GM23338 (cell line): ENCODE results near the gene PDE4C. TPM values are rescaled to one million over a fixed set of nuclear protein-coding genes. Genes with fewer than 3 reads are reported as not detected.

Source experiments
- ATAC-seq: fragments of 200-7000 bp; cut with Tn5 transposase; 3 replicates; pipeline ENCODE4 v1.9.1; 2020
- DNase-seq: peaks from one replicate; pipeline ENCODE4 v3.0.0-alpha.2; 2015; ENCODE audit warnings: low spot score
- H2AFZ ChIP-seq: fragments of 200-600 bp; sonication (generic); 2 replicates; pipeline ENCODE4 v1.8.0; 2016; ENCODE audit warnings: antibody characterized with exemption, mild to moderate bottlenecking, moderate library complexity
- H3F3A ChIP-seq: fragments of 200-600 bp; sonication (generic); replicated peaks from 2 replicates; pipeline ENCODE4 v1.8.0; 2017; ENCODE audit warnings: antibody characterized with exemption, mixed run types, low read depth
- H3K27ac ChIP-seq: fragments of 200-600 bp; sonication (generic); 2 replicates; pipeline ENCODE4 v1.6.1; 2016; ENCODE audit warnings: low read depth
- H3K27me3 ChIP-seq: fragments of 200-600 bp; sonication (generic); 2 replicates; pipeline ENCODE4 v1.8.0; 2016; ENCODE audit warnings: mild to moderate bottlenecking, mixed run types, moderate library complexity; ENCODE audit not compliant: insufficient read depth
- H3K36me3 ChIP-seq: fragments of 200-600 bp; sonication (generic); 2 replicates; pipeline ENCODE4 v1.8.0; 2016; ENCODE audit warnings: mild to moderate bottlenecking; ENCODE audit not compliant: insufficient read depth
- H3K4me1 ChIP-seq: fragments of 200-600 bp; sonication (generic); 2 replicates; pipeline ENCODE4 v1.8.0; 2016; ENCODE audit warnings: mild to moderate bottlenecking, moderate library complexity; ENCODE audit not compliant: insufficient read depth
- H3K4me2 ChIP-seq: fragments of 200-600 bp; sonication (generic); 2 replicates; pipeline ENCODE4 v1.7.1; 2017; ENCODE audit warnings: mixed run types
- H3K4me3 ChIP-seq: fragments of 200-600 bp; sonication (generic); 2 replicates; pipeline ENCODE4 v1.6.1; 2016; ENCODE audit warnings: mixed run types
- H3K79me2 ChIP-seq: fragments of 200-600 bp; sonication (generic); replicated peaks from 2 replicates; pipeline ENCODE4 v1.8.0; 2017; ENCODE audit warnings: mild to moderate bottlenecking; ENCODE audit not compliant: insufficient read depth
- H3K9me2 ChIP-seq: fragments of 200-600 bp; sonication (generic); 2 replicates; pipeline ENCODE4 v1.8.0; 2017; ENCODE audit not compliant: insufficient read depth
- H4K20me1 ChIP-seq: fragments of 200-600 bp; sonication (generic); replicated peaks from 2 replicates; pipeline ENCODE4 v1.8.0; 2017; ENCODE audit warnings: mild to moderate bottlenecking; ENCODE audit not compliant: insufficient read depth
- H3K27ac Mint-ChIP-seq: 2 replicates; pipeline ENCODE4 v1.8.0; 2020; ENCODE audit warnings: inconsistent platforms, mild to moderate bottlenecking, moderate library complexity, mixed read lengths
- H3K27me3 Mint-ChIP-seq: 3 replicates; pipeline ENCODE4 v1.8.0; 2022; ENCODE audit warnings: low read depth, mild to moderate bottlenecking, moderate library complexity, mixed read lengths, inconsistent platforms; ENCODE audit not compliant: insufficient read depth, poor library complexity
- H3K36me3 Mint-ChIP-seq: 3 replicates; pipeline ENCODE4 v1.8.0; 2021; ENCODE audit warnings: low read depth, mild to moderate bottlenecking, inconsistent platforms, moderate library complexity, mixed read lengths
- H3K4me1 Mint-ChIP-seq: 3 replicates; pipeline ENCODE4 v1.8.0; 2020; ENCODE audit warnings: mild to moderate bottlenecking, inconsistent platforms, mixed read lengths
- H3K4me3 Mint-ChIP-seq: 3 replicates; pipeline ENCODE4 v1.8.0; 2021; ENCODE audit warnings: moderate library complexity, mild to moderate bottlenecking, inconsistent platforms, mixed read lengths
- H3K9me3 Mint-ChIP-seq: 3 replicates; pipeline ENCODE4 v1.8.0; 2020; ENCODE audit warnings: moderate library complexity, mild to moderate bottlenecking, inconsistent platforms, mixed read lengths
- CREB1 ChIP-seq: fragments of 250-450 bp; sonication (Bioruptor Pico); IDR thresholded peaks from 2 replicates; pipeline ENCODE4 v1.5.0; 2020; ENCODE audit warnings: low read depth, mild to moderate bottlenecking, moderate library complexity
- ETS1 ChIP-seq: IDR thresholded peaks from 2 replicates; pipeline ENCODE4 v1.6.1; 2016; ENCODE audit warnings: antibody characterized with exemption
- EZH2 ChIP-seq: fragments of 200-600 bp; sonication (generic); IDR thresholded peaks from one replicate; pipeline ENCODE4 v1.8.0; 2017; ENCODE audit warnings: antibody characterized with exemption, mild to moderate bottlenecking, low read depth; ENCODE audit not compliant: unreplicated experiment
- EZH2phosphoT487 ChIP-seq: fragments of 200-600 bp; sonication (generic); IDR thresholded peaks from one replicate; pipeline ENCODE4 v1.8.1; 2018; ENCODE audit warnings: antibody characterized with exemption; ENCODE audit not compliant: unreplicated experiment
- JUNB ChIP-seq: IDR thresholded peaks from one replicate; pipeline ENCODE4 v1.6.1; 2016; ENCODE audit warnings: antibody characterized with exemption; ENCODE audit not compliant: unreplicated experiment
- NANOG ChIP-seq: IDR thresholded peaks from 2 replicates; pipeline ENCODE4 v1.6.1; 2016; ENCODE audit warnings: antibody characterized with exemption, borderline replicate concordance
- POLR2AphosphoS5 ChIP-seq: IDR thresholded peaks from 2 replicates; pipeline ENCODE4 v1.6.1; 2016; ENCODE audit warnings: antibody characterized with exemption, low read depth
- STAT1 ChIP-seq: IDR thresholded peaks from one replicate; pipeline ENCODE4 v1.6.1; 2016; ENCODE audit warnings: antibody characterized with exemption; ENCODE audit not compliant: unreplicated experiment
- ZNF114 ChIP-seq: fragments of 250-450 bp; sonication (Bioruptor Pico); IDR thresholded peaks from 2 replicates; pipeline ENCODE4 v1.5.0; 2020; ENCODE audit warnings: mild to moderate bottlenecking, moderate library complexity
- ZNF331 ChIP-seq: fragments of 250-450 bp; sonication (Bioruptor Pico); IDR thresholded peaks from 2 replicates; pipeline ENCODE4 v1.5.0; 2020; ENCODE audit warnings: low read depth, mild to moderate bottlenecking, moderate library complexity
- polyA plus RNA-seq: library from polyadenylated mRNA; unstranded; fragments of >200 nt; fragmentation: Nextera tagmentation; extraction: Ambion mirVana; gene quantifications from 2 replicates; pipeline ENCODE4 v1.2.1, GENCODE V29; 2016
- total RNA-seq: library from RNA; depleted of rRNA; stranded (reverse); fragments of >200 nt; shearing (Covaris generic); gene quantifications from 2 replicates; pipeline ENCODE4 v1.2.3, GENCODE V29; 2014
- TF ChIP-seq, protein P1 (sequence below): IDR thresholded peaks from one replicate; pipeline ENCODE4 v1.6.1; 2018; ENCODE audit warnings: antibody characterized with exemption; ENCODE audit not compliant: unreplicated experiment
- TF ChIP-seq, protein P2 (sequence below), 2 experiments: fragments of 200-600 bp in 1 of 2; sonication (generic) in 1 of 2; conservative IDR thresholded peaks; 2 replicates each; pipeline versions ENCODE4 v1.5.1 to v1.6.1; 2016 to 2017; ENCODE audit warnings: antibody characterized with exemption in 2 of 2, low read depth in 2 of 2, mild to moderate bottlenecking in 2 of 2, moderate library complexity in 1 of 2
- TF ChIP-seq, protein P3 (sequence below): fragments of 250-450 bp; sonication (Bioruptor Pico); IDR thresholded peaks from 2 replicates; pipeline ENCODE4 v1.5.0; 2020; ENCODE audit warnings: mild to moderate bottlenecking, moderate library complexity

Gene PDE4C
- total and polyA plus RNA-seq, 2 experiments from 2014 or later = 1.6 to 3.6 TPM

DNA sequence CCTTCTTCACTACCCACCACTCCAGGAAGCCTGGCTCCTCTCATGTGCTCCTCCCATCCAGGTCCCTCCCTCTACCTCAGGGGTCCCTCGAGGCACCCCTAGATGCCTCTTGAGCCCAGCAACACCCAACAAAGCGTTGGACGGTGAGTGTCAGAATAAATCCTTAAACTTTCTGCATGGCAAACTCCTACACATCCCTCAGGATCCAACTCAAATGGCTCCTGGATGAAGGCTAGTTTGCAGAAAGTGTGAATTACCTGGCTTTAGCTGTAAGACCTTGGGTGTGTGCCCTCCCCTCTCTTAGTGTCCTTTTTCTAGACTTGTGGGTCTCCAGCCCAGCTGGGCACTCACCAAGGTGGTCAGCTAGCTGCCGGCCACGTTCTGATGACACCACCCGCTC is 27.9 kb downstream of the PDE4C start:
- Histone ChIP-seq H3K27ac (no peak overlapping the region), H3K27me3 (no peaks in the 10 kb centered on the region), H3K9me2 (no peaks in the 10 kb centered on the region), H4K20me1 (peaks cover 19% of the 10 kb centered on the region), H3F3A (peaks cover 27% of the 10 kb centered on the region; the same call in 1 of the 2 replicates), H3K4me1 (peaks cover 8% of the 10 kb centered on the region; the same call in 1 of the 2 replicates), H3K4me2 (no peak overlapping the region), H3K4me3 (no peak overlapping the region), H2AFZ (no peak overlapping the region), H3K79me2 (peaks cover 12% of the 10 kb centered on the region), H3K36me3 (peaks cover 11% of the 10 kb centered on the region; the same call in 1 of the 2 replicates)
- ATAC-seq (no peak), DNase-seq (no peak)
- H3K36me3 Mint-ChIP-seq = peaks cover 45% of the 10 kb centered on the region
- H3K4me1 Mint-ChIP-seq = peaks cover 19% of the 10 kb centered on the region; the same call in 2 of the 3 replicates
- TF ChIP-seq EZH2phosphoT487 = no peak
- no peak for TF ChIP-seq JUNB
- no peak for TF ChIP-seq POLR2AphosphoS5
- TF ChIP-seq ZNF114 = no peak
- no peak for TF ChIP-seq NANOG
- no peak for TF ChIP-seq EZH2
- TF ChIP-seq ETS1 = no peak
- TF ChIP-seq, protein P1, sequence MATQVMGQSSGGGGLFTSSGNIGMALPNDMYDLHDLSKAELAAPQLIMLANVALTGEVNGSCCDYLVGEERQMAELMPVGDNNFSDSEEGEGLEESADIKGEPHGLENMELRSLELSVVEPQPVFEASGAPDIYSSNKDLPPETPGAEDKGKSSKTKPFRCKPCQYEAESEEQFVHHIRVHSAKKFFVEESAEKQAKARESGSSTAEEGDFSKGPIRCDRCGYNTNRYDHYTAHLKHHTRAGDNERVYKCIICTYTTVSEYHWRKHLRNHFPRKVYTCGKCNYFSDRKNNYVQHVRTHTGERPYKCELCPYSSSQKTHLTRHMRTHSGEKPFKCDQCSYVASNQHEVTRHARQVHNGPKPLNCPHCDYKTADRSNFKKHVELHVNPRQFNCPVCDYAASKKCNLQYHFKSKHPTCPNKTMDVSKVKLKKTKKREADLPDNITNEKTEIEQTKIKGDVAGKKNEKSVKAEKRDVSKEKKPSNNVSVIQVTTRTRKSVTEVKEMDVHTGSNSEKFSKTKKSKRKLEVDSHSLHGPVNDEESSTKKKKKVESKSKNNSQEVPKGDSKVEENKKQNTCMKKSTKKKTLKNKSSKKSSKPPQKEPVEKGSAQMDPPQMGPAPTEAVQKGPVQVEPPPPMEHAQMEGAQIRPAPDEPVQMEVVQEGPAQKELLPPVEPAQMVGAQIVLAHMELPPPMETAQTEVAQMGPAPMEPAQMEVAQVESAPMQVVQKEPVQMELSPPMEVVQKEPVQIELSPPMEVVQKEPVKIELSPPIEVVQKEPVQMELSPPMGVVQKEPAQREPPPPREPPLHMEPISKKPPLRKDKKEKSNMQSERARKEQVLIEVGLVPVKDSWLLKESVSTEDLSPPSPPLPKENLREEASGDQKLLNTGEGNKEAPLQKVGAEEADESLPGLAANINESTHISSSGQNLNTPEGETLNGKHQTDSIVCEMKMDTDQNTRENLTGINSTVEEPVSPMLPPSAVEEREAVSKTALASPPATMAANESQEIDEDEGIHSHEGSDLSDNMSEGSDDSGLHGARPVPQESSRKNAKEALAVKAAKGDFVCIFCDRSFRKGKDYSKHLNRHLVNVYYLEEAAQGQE = no peak
- TF ChIP-seq ZNF331 = no peak
- TF ChIP-seq CREB1 (CRISPR knock-in tag) = no peak
- TF ChIP-seq, protein P2, sequence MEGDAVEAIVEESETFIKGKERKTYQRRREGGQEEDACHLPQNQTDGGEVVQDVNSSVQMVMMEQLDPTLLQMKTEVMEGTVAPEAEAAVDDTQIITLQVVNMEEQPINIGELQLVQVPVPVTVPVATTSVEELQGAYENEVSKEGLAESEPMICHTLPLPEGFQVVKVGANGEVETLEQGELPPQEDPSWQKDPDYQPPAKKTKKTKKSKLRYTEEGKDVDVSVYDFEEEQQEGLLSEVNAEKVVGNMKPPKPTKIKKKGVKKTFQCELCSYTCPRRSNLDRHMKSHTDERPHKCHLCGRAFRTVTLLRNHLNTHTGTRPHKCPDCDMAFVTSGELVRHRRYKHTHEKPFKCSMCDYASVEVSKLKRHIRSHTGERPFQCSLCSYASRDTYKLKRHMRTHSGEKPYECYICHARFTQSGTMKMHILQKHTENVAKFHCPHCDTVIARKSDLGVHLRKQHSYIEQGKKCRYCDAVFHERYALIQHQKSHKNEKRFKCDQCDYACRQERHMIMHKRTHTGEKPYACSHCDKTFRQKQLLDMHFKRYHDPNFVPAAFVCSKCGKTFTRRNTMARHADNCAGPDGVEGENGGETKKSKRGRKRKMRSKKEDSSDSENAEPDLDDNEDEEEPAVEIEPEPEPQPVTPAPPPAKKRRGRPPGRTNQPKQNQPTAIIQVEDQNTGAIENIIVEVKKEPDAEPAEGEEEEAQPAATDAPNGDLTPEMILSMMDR (conservative IDR thresholded peaks at IDR 0.05; ENCODE audit: low read depth in 2 of 2) = no peak
- TF ChIP-seq, protein P3, sequence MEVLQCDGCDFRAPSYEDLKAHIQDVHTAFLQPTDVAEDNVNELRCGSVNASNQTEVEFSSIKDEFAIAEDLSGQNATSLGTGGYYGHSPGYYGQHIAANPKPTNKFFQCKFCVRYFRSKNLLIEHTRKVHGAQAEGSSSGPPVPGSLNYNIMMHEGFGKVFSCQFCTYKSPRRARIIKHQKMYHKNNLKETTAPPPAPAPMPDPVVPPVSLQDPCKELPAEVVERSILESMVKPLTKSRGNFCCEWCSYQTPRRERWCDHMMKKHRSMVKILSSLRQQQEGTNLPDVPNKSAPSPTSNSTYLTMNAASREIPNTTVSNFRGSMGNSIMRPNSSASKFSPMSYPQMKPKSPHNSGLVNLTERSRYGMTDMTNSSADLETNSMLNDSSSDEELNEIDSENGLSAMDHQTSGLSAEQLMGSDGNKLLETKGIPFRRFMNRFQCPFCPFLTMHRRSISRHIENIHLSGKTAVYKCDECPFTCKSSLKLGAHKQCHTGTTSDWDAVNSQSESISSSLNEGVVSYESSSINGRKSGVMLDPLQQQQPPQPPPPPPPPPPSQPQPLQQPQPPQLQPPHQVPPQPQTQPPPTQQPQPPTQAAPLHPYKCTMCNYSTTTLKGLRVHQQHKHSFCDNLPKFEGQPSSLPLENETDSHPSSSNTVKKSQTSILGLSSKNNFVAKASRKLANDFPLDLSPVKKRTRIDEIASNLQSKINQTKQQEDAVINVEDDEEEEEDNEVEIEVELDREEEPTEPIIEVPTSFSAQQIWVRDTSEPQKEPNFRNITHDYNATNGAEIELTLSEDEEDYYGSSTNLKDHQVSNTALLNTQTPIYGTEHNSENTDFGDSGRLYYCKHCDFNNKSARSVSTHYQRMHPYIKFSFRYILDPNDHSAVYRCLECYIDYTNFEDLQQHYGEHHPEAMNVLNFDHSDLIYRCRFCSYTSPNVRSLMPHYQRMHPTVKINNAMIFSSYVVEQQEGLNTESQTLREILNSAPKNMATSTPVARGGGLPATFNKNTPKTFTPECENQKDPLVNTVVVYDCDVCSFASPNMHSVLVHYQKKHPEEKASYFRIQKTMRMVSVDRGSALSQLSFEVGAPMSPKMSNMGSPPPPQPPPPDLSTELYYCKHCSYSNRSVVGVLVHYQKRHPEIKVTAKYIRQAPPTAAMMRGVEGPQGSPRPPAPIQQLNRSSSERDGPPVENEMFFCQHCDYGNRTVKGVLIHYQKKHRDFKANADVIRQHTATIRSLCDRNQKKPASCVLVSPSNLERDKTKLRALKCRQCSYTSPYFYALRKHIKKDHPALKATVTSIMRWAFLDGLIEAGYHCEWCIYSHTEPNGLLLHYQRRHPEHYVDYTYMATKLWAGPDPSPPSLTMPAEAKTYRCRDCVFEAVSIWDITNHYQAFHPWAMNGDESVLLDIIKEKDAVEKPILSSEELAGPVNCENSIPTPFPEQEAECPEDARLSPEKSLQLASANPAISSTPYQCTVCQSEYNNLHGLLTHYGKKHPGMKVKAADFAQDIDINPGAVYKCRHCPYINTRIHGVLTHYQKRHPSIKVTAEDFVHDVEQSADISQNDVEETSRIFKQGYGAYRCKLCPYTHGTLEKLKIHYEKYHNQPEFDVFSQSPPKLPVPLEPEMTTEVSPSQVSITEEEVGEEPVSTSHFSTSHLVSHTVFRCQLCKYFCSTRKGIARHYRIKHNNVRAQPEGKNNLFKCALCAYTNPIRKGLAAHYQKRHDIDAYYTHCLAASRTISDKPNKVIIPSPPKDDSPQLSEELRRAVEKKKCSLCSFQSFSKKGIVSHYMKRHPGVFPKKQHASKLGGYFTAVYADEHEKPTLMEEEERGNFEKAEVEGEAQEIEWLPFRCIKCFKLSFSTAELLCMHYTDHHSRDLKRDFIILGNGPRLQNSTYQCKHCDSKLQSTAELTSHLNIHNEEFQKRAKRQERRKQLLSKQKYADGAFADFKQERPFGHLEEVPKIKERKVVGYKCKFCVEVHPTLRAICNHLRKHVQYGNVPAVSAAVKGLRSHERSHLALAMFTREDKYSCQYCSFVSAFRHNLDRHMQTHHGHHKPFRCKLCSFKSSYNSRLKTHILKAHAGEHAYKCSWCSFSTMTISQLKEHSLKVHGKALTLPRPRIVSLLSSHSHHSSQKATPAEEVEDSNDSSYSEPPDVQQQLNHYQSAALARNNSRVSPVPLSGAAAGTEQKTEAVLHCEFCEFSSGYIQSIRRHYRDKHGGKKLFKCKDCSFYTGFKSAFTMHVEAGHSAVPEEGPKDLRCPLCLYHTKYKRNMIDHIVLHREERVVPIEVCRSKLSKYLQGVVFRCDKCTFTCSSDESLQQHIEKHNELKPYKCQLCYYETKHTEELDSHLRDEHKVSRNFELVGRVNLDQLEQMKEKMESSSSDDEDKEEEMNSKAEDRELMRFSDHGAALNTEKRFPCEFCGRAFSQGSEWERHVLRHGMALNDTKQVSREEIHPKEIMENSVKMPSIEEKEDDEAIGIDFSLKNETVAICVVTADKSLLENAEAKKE (CRISPR knock-in tag) = no peak
- TF ChIP-seq STAT1 = no peak
- H3K4me3 Mint-ChIP-seq = no peak overlapping the region; the same call in 2 of the 3 replicates
- no peak overlapping the region for H3K27ac Mint-ChIP-seq
- H3K27me3 Mint-ChIP-seq = peaks cover 16% of the 10 kb centered on the region
- H3K9me3 Mint-ChIP-seq = no peaks in the 10 kb centered on the region
